Measurements from ENCODE around the gene PRL. TPM values are rescaled to one million over a fixed set of nuclear protein-coding genes. Genes with fewer than 3 reads are reported as not detected.

PRL gene
- total RNA-seq, 1 donor from 2014 or later, result not detected

- intact Hi-C loops (cut with micrococcal nuclease), result no loop called here
Observed at GRCh38 chr6:22295145-22295544, 1.7 kb downstream of the PRL start.

GRCh38 chr6:22294301-22294700, 2.5 kb downstream of the PRL start:
- intact Hi-C loops (cut with micrococcal nuclease), result no loop called here

GRCh38 chr6:22290045-22290444, 6.8 kb downstream of the PRL start:
- intact Hi-C loops (cut with micrococcal nuclease), result no loop called here

- intact Hi-C loops (cut with micrococcal nuclease), result no loop called here
Observed at GRCh38 chr6:22288721-22289120, 8.1 kb downstream of the PRL start.

GRCh38 chr6:22284666-22285065, 12.2 kb downstream of the PRL start:
- intact Hi-C loops (cut with micrococcal nuclease), result no loop called here

- intact Hi-C loops (cut with micrococcal nuclease), result no loop called here
Observed at GRCh38 chr6:22281341-22282085, 15.3 kb downstream of the PRL start.

- intact Hi-C loops (cut with micrococcal nuclease), result no loop called here
Observed at GRCh38 chr6:22279427-22279826, 17.4 kb downstream of the PRL start.

- intact Hi-C loops (cut with micrococcal nuclease), result no loop called here
Observed at GRCh38 chr6:22271081-22271480, 25.8 kb downstream of the PRL start.

- intact Hi-C loops (cut with micrococcal nuclease), result no loop called here
Observed at GRCh38 chr6:22263748-22264147, 33.1 kb downstream of the PRL start.

GRCh38 chr6:22254886-22255285, 42.0 kb downstream of the PRL start:
- intact Hi-C loops (cut with micrococcal nuclease), result no loop called here

GRCh38 chr6:22253955-22254655, 42.7 kb downstream of the PRL start:
- intact Hi-C loops (cut with micrococcal nuclease), result no loop called here

- intact Hi-C loops (cut with micrococcal nuclease), result no loop called here
Observed at GRCh38 chr6:22251348-22251747, 45.5 kb downstream of the PRL start.

- intact Hi-C loops (cut with micrococcal nuclease), result no loop called here
Observed at GRCh38 chr6:22250486-22250885, 46.4 kb downstream of the PRL start.

GRCh38 chr6:22249711-22250350, 47.0 kb downstream of the PRL start:
- intact Hi-C loops (cut with micrococcal nuclease), result no loop called here

GRCh38 chr6:22248513-22249308, 48.1 kb downstream of the PRL start:
- intact Hi-C loops (cut with micrococcal nuclease), result no loop called here

GRCh38 chr6:22247916-22248482, 48.8 kb downstream of the PRL start:
- intact Hi-C loops (cut with micrococcal nuclease), result no loop called here

GRCh38 chr6:22240025-22240424, 56.8 kb downstream of the PRL start:
- intact Hi-C loops (cut with micrococcal nuclease), result no loop called here

GRCh38 chr6:22239261-22239921, 57.4 kb downstream of the PRL start:
- intact Hi-C loops (cut with micrococcal nuclease), result no loop called here

GRCh38 chr6:22238861-22239260, 58.0 kb downstream of the PRL start:
- intact Hi-C loops (cut with micrococcal nuclease), result no loop called here

GRCh38 chr6:22237526-22237925, 59.3 kb downstream of the PRL start:
- intact Hi-C loops (cut with micrococcal nuclease), result no loop called here

Measured in T-helper 1 cell treated with Interleukin-12 subunit alpha and Interleukin-12 subunit beta and Interleukin-4 antibody, amounts not matched to agents 30 ng/mL and 1 ng/mL, for 36 hours (primary cell).